K562 (cell line): ENCODE measurements around the gene SOCS3. TPM values are rescaled to one million over a fixed set of nuclear protein-coding genes. Genes with fewer than 3 reads are reported as not detected.

Experiments used
- CREB1 ChIP-seq, 2 experiments: sonication (generic) in 1 of 2; formaldehyde crosslinking in 1 of 2; IDR thresholded peaks; 2 replicates each; pipeline versions ENCODE4 v1.6.1 to v1.8.0; 2012 to 2022; ENCODE audit warnings: inconsistent platforms in 1 of 2, mild to moderate bottlenecking in 1 of 2, missing genetic modification reagents in 1 of 2, moderate library complexity in 1 of 2
- DIDO1 ChIP-seq: fragments of 450-650 bp; IDR thresholded peaks from 2 replicates; pipeline ENCODE4 v1.6.1; 2016; ENCODE audit warnings: low read depth, missing biosample characterization, missing genetic modification characterization
- GTF2F1 ChIP-seq: IDR thresholded peaks from 2 replicates; pipeline ENCODE4 v1.6.1; 2011; ENCODE audit warnings: low read depth, low read length, improper control_type of control experiment
- MNT ChIP-seq, 2 experiments: fragments of 450-650 bp; conservative IDR thresholded peaks; 2 replicates each; pipeline ENCODE4 v1.6.1; 2017; ENCODE audit warnings: mild to moderate bottlenecking in 2 of 2, moderate library complexity in 2 of 2
- MTA2 ChIP-seq: fragments of 450-650 bp; IDR thresholded peaks from 2 replicates; pipeline ENCODE4 v1.6.1; 2016; ENCODE audit warnings: low read depth
- PML ChIP-seq: IDR thresholded peaks from 2 replicates; pipeline ENCODE4 v1.6.1; 2012; ENCODE audit warnings: low read length, inconsistent platforms
- POLR2AphosphoS2 ChIP-seq: IDR thresholded peaks from 2 replicates; pipeline ENCODE4 v1.6.1; 2012; ENCODE audit warnings: low read length, improper control_type of control experiment
- ZBTB26 ChIP-seq: fragments of 450-650 bp; formaldehyde crosslinking; IDR thresholded peaks from 2 replicates; pipeline ENCODE4 v1.4.0; 2022; ENCODE audit warnings: missing genetic modification characterization
- ZNF395 ChIP-seq: fragments of 200-800 bp; sonication (Bioruptor generic); IDR thresholded peaks from 2 replicates; pipeline ENCODE4 v1.6.1; 2017; ENCODE audit warnings: missing genetic modification characterization, missing compliant biosample characterization
- polyA plus RNA-seq, 8 experiments: library from polyadenylated mRNA; depleted of rRNA in 4 of 8; stranded (reverse) in 5 of 8; unstranded in 3 of 8; fragments of >200 nt; fragmentation: Nextera tagmentation in 2 of 8; fragmentation: Illumina TruSeq in 1 of 8; extraction: Ambion mirVana in 2 of 8; extraction: Trizol in 1 of 8; gene quantifications; 2 replicates each; pipeline versions ENCODE4 v1.2.1 to v1.2.3, GENCODE V29; 2011 to 2014; ENCODE audit warnings: inconsistent platforms in 1 of 8, missing spikeins in 1 of 8
- total RNA-seq, 7 experiments: library from RNA; depleted of rRNA in 6 of 7; stranded (reverse); fragments of >200 nt in 6 of 7; fragmentation: Illumina TruSeq in 2 of 7; extraction: Trizol in 2 of 7; gene quantifications; 2 replicates each; pipeline versions ENCODE4 v1.2.1 to v1.2.3, GENCODE V29; 2011 to 2021; ENCODE audit warnings: low replicate concordance in 1 of 7
- TF ChIP-seq, protein P1 (sequence below): sonication (generic); formaldehyde crosslinking; IDR thresholded peaks from 2 replicates; pipeline ENCODE4 v1.8.0; 2023; ENCODE audit warnings: mild to moderate bottlenecking, missing genetic modification reagents
- TF ChIP-seq, protein P2 (sequence below), 2 experiments: fragments of 450-650 bp; IDR thresholded peaks; 2 replicates each; pipeline ENCODE4 v1.6.1; 2016; ENCODE audit warnings: mild to moderate bottlenecking in 2 of 2, borderline replicate concordance in 1 of 2, low read depth in 1 of 2, moderate library complexity in 1 of 2

The SOCS3 gene
- total and polyA plus RNA-seq, 9 of the 15 experiments (the other 6 are each of a cell fraction or from before 2014, with no cell fraction given), result 0.56 to 38.9 (median 13.7) TPM

DNA sequence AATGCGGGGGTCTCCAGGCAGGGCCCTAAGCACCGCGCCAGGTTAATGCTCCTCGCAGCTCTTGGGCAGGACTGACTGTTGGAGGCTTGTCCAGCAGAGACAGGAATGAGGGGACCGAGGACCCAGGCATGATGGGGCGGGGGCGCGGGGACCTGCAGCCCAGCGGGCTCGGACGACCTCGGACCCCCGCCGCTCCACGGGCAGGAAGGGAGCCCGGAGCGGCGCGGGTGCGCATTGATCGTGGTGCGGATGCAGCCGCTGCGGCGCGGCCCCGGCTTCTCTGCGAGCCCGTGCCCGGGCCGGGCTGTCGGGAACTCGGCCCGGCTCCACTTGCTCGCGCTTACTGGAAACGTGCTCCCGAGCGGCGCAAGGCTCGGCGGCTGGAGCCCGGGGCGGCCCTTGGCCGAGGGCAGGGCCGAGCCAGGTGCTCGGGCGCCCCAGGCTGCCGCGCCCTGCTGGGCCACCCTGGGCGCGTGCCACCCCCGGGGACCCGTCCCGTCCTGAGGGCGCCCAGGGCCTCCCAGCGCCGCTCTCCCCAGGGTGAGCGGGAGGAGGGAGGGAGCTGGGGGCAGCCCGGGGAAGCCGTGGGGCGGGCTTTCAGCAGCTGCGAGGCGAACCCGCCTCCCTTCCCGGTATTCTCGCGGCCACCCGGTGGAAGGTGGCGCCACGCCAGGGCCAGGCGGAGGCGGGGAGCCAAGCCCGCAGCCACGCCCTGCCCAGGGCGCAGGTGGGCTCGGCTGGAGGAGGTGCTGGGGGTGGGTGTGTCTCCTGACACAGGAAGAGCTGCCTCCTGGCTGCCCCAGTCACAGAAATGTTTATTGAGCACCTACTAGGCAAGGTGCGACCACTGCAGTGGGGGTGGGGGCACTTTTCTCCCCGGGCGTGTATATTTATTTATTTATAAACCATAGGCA lies 45.9 kb downstream of the SOCS3 start (continued):
- peak; percentile 50; the same call in 1 of the 2 replicates for TF ChIP-seq ZNF395 (CRISPR knock-in tag)
- no peak for TF ChIP-seq POLR2AphosphoS2
- no peak for TF ChIP-seq GTF2F1
- TF ChIP-seq MNT (conservative IDR thresholded peaks at IDR 0.05), result peak in 1 of 2 experiments; percentile 84; a peak in 3 of 4 replicates
- no peak for TF ChIP-seq ZBTB26 (CRISPR knock-in tag)
- TF ChIP-seq, protein P1, sequence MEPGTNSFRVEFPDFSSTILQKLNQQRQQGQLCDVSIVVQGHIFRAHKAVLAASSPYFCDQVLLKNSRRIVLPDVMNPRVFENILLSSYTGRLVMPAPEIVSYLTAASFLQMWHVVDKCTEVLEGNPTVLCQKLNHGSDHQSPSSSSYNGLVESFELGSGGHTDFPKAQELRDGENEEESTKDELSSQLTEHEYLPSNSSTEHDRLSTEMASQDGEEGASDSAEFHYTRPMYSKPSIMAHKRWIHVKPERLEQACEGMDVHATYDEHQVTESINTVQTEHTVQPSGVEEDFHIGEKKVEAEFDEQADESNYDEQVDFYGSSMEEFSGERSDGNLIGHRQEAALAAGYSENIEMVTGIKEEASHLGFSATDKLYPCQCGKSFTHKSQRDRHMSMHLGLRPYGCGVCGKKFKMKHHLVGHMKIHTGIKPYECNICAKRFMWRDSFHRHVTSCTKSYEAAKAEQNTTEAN (CRISPR knock-in tag), result no peak
- TF ChIP-seq, protein P2, sequence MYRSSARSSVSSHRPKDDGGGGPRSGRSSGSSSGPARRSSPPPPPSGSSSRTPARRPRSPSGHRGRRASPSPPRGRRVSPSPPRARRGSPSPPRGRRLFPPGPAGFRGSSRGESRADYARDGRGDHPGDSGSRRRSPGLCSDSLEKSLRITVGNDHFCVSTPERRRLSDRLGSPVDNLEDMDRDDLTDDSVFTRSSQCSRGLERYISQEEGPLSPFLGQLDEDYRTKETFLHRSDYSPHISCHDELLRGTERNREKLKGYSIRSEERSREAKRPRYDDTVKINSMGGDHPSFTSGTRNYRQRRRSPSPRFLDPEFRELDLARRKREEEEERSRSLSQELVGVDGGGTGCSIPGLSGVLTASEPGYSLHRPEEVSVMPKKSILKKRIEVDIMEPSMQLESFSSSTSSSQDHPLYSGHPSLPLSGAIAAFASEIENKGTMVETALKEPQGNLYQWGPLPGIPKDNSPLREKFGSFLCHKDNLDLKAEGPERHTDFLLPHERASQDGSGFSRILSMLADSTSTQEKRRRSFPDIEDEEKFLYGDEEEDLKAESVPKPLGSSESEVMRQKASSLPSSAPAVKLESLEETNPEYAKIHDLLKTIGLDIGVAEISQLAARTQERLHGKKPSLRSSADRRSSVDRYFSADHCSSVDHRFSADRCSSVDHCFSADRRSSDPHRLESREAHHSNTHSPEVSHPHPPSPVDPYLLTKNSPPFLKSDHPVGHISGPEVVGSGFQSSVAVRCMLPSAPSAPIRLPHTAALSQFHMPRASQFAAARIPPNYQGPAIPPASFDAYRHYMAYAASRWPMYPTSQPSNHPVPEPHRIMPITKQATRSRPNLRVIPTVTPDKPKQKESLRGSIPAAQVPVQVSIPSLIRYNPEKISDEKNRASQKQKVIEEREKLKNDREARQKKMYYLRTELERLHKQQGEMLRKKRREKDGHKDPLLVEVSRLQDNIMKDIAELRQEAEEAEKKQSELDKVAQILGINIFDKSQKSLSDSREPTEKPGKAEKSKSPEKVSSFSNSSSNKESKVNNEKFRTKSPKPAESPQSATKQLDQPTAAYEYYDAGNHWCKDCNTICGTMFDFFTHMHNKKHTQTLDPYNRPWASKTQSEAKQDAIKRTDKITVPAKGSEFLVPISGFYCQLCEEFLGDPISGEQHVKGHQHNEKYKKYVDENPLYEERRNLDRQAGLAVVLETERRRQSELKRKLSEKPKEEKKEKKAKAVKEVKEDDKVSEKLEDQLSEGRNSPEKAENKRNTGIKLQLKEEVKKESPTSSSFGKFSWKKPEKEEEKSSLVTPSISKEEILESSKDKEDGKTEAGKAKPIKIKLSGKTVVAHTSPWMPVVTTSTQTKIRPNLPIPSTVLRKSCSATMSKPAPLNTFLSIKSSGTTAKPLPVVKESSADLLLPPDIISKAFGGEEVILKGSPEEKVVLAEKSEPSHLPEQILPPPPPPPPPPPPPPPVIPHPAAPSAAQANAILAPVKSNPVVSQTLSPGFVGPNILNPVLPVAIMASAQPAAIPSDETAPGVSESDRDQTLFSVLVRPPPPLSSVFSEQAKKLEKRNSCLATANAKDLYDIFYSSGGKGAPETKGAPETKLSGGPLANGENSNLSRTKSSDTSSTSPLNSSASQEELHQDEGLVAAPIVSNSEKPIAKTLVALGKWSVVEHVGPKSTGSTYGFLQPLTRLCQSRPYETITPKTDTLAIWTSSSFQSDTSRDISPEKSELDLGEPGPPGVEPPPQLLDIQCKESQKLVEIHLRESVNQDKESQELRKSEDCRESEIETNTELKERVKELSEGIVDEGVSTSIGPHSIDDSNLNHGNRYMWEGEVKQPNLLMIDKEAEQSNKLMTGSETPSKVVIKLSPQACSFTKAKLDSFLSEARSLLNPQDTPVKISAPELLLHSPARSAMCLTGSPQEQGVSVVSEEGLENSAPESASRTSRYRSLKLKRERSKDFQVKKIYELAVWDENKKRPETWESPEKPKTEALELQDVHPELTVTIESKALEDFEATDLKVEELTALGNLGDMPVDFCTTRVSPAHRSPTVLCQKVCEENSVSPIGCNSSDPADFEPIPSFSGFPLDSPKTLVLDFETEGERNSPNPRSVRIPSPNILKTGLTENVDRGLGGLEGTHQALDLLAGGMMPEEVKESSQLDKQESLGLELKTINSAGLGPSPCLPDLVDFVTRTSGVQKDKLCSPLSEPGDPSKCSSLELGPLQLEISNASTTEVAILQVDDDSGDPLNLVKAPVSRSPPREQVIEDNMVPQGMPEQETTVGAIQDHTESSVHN (IDR thresholded peaks at IDR 0.05; ENCODE audit: borderline replicate concordance in 1 of 2, low read depth in 1 of 2), result no peak
- TF ChIP-seq PML, result no peak
- no peak for TF ChIP-seq DIDO1 (tag)
- TF ChIP-seq CREB1 (IDR thresholded peaks at IDR 0.05), result no peak; the same call in 1 of the 2 replicates
- 0 out of 2 replicates have a peak, but pooled peaks have one; percentile 33 for TF ChIP-seq CREB1 (CRISPR knock-in tag; IDR thresholded peaks at IDR 0.05)
- no peak for TF ChIP-seq MTA2
